HepG2 (cell line): ENCODE measurements around the gene ARHGAP15. TPM values are rescaled to one million over a fixed set of nuclear protein-coding genes. Genes with fewer than 3 reads are reported as not detected.
A peak's percentile ranks its signal among the peaks of the same experiment; 100 is the strongest.

Experiments used
- ATAC-seq: fragments of 200-7000 bp; cut with Tn5 transposase; 3 replicates; pipeline ENCODE4 v1.9.1; 2020; ENCODE audit warnings: mild to moderate bottlenecking, moderate library complexity
- BruUV-seq: library from RNA; stranded (reverse); fragments of 400-500 nt; replicated peaks from 2 replicates; lab custom pipeline; 2021; lab: Mats Ljungman, UMichigan
- CTCF ChIA-PET: fragments of 300-600 bp; formaldehyde crosslinking; extraction: SDS; loops from one replicate; lab custom pipeline; 2021; ENCODE audit warnings: low total read pairs, inconsistent platforms, low intra/inter-chr PET ratio; lab: Yijun Ruan, JAX
- POLR2A ChIA-PET: fragments of 350-600 bp; sonication (Branson Sonifier 250); formaldehyde crosslinking; loops from one replicate; lab custom pipeline; 2020; ENCODE audit warnings: antibody characterized with exemption, inconsistent platforms; lab: Yijun Ruan, JAX
- DNase-seq: peaks from one replicate; pipeline ENCODE4 v3.0.0-alpha.2; 2015; ENCODE audit warnings: low spot score
- FAIRE-seq: peaks from 3 replicates; lab custom pipeline; 2011; peaks lifted over from hg19 to GRCh38; lab: Jason Lieb, UNC
- H2AFZ ChIP-seq: one replicate; pipeline ENCODE4 v1.6.1; 2011; ENCODE audit warnings: low read length, inconsistent platforms
- H3K27ac ChIP-seq: fragments of 300-600 bp; 3 replicates; pipeline ENCODE4 v1.8.0; 2011; ENCODE audit warnings: mixed run types, mild to moderate bottlenecking, mixed read lengths, low read length, inconsistent platforms; ENCODE audit not compliant: insufficient read depth; ENCODE audit errors: extremely low read length
- H3K27me3 ChIP-seq, 2 experiments: fragments of 200-600 bp in 1 of 2; 2 replicates in 1 of 2; 3 replicates in 1 of 2; pipeline versions ENCODE4 v1.6.0 to v1.8.0; 2011; ENCODE audit warnings: low read length in 2 of 2, mild to moderate bottlenecking in 2 of 2, moderate library complexity in 2 of 2, inconsistent platforms in 1 of 2; ENCODE audit not compliant: insufficient read depth in 2 of 2, control insufficient read depth in 1 of 2
- H3K36me3 ChIP-seq, 2 experiments: fragments of 200-600 bp in 1 of 2; replicated peaks in 1 of 2; 2 replicates in 1 of 2; 3 replicates in 1 of 2; pipeline versions ENCODE4 v1.5.1 to v1.8.0; 2011; ENCODE audit warnings: low read length in 2 of 2, inconsistent platforms in 1 of 2; ENCODE audit not compliant: insufficient read depth in 2 of 2, control insufficient read depth in 1 of 2
- H3K4me1 ChIP-seq: 2 replicates; pipeline ENCODE4 v1.5.1; 2012; ENCODE audit warnings: low read length, inconsistent platforms; ENCODE audit not compliant: insufficient read depth
- H3K4me2 ChIP-seq: 2 replicates; pipeline ENCODE4 v1.6.0; 2011; ENCODE audit warnings: low read depth, low read length, inconsistent platforms
- H3K4me3 ChIP-seq, 3 experiments: fragments of 200-600 bp in 1 of 3; sonication (generic), shearing (Covaris generic) in 1 of 3; replicated peaks in 1 of 3; 2 replicates each; pipeline ENCODE4 v1.5.1; 2011 to 2016; ENCODE audit warnings: low read length in 3 of 3, inconsistent platforms in 2 of 3, low read depth in 2 of 3, mild to moderate bottlenecking in 2 of 3, control low read depth in 1 of 3, mixed read lengths in 1 of 3; ENCODE audit not compliant: insufficient read depth in 1 of 3
- H3K79me2 ChIP-seq: one replicate; pipeline ENCODE4 v1.6.1; 2011; ENCODE audit warnings: low read length, inconsistent platforms; ENCODE audit not compliant: insufficient read depth
- H3K9ac ChIP-seq: 2 replicates; pipeline ENCODE4 v1.6.0; 2011; ENCODE audit warnings: mild to moderate bottlenecking, low read depth, low read length, inconsistent platforms; ENCODE audit not compliant: insufficient read depth
- H3K9me3 ChIP-seq: 2 replicates; pipeline ENCODE4 v1.5.1; 2012; ENCODE audit warnings: mild to moderate bottlenecking, low read length
- H4K20me1 ChIP-seq: 2 replicates; pipeline ENCODE4 v1.6.0; 2011; ENCODE audit warnings: inconsistent platforms, mild to moderate bottlenecking, low read length, moderate library complexity; ENCODE audit not compliant: insufficient read depth
- CEBPB ChIP-seq: IDR thresholded peaks from 2 replicates; pipeline ENCODE4 v1.6.1; 2011; ENCODE audit warnings: low read depth, low read length, improper control_type of control experiment, borderline replicate concordance
- CEBPG ChIP-seq: IDR thresholded peaks from 2 replicates; pipeline ENCODE4 v1.6.1; 2016
- HMG20A ChIP-seq: IDR thresholded peaks from 2 replicates; pipeline ENCODE4 v1.6.1; 2016; ENCODE audit warnings: borderline replicate concordance
- HNRNPH1 ChIP-seq: fragments of 200-400 bp; formaldehyde crosslinking; optimal IDR thresholded peaks from 2 replicates; pipeline ENCODE3; 2017; ENCODE audit warnings: mild to moderate bottlenecking, low read depth, low read length
- JUNB ChIP-seq: sonication (generic); formaldehyde crosslinking; IDR thresholded peaks from 2 replicates; pipeline ENCODE4 v1.8.0; 2022; ENCODE audit warnings: missing genetic modification reagents, mild to moderate bottlenecking, borderline replicate concordance
- RBAK ChIP-seq: sonication (generic); formaldehyde crosslinking; IDR thresholded peaks from 2 replicates; pipeline ENCODE4 v1.5.1; 2020; ENCODE audit warnings: mild to moderate bottlenecking, missing genetic modification reagents
- ZC3H13 ChIP-seq: sonication (generic); formaldehyde crosslinking; IDR thresholded peaks from 2 replicates; pipeline ENCODE4 v1.8.1; 2023; ENCODE audit warnings: mild to moderate bottlenecking, missing genetic modification reagents, moderate library complexity
- ZNF318 ChIP-seq: sonication (generic); formaldehyde crosslinking; IDR thresholded peaks from 2 replicates; pipeline ENCODE4 v1.4.0; 2020; ENCODE audit warnings: mild to moderate bottlenecking, missing genetic modification reagents
- ZNF75D ChIP-seq: sonication (generic); formaldehyde crosslinking; IDR thresholded peaks from 2 replicates; pipeline ENCODE4 v1.8.1; 2023; ENCODE audit warnings: missing genetic modification reagents, mild to moderate bottlenecking, borderline replicate concordance
- WGBS: methylation state at CpG from one replicate; pipeline ENCODE4 v1.1.6; 2017; ENCODE audit warnings: low lambda C conversion rate; 5-methylcytosine and 5-hydroxymethylcytosine counted together
- in situ Hi-C: cut with HindIII; loops from 2 replicates; pipeline ENCODE4 v1.10.0; 2017; ENCODE audit warnings: low pct_unique_long_range_greater_than_20kb; ENCODE audit not compliant: extremely low pct_ligation_motif_present
- intact Hi-C: fragments of 100-400 bp; cut with micrococcal nuclease; formaldehyde crosslinking; loops from one replicate; pipeline ENCODE4 v1.10.0; 2022; ENCODE audit not compliant: unreplicated experiment
- polyA plus RNA-seq, 8 experiments: library from polyadenylated mRNA; depleted of rRNA in 3 of 8; stranded (reverse) in 7 of 8; unstranded in 1 of 8; fragments of >200 nt; fragmentation: Illumina TruSeq in 4 of 8; extraction: Trizol in 4 of 8; gene quantifications; 2 replicates each; pipeline versions ENCODE4 v1.2.1 to v1.2.3, GENCODE V29; 2011 to 2016; ENCODE audit warnings: low read depth in 4 of 8, missing spikeins in 1 of 8, mixed read lengths in 1 of 8; ENCODE audit not compliant: insufficient read depth in 1 of 8
- total RNA-seq, 5 experiments: library from RNA; depleted of rRNA; stranded (reverse); fragments of >200 nt; fragmentation: Illumina TruSeq; extraction: Trizol; gene quantifications; 2 replicates each; pipeline ENCODE4 v1.2.3, GENCODE V29; 2016; ENCODE audit warnings: low read depth in 1 of 5

ARHGAP15 gene
- total and polyA plus RNA-seq, 2 of the 13 experiments (the other 11 are each of a cell fraction or from before 2014, with no cell fraction given) = 0.04 TPM; not detected in 1

GRCh38 chr2:143807671-143808070 lies 678.5 kb downstream of the ARHGAP15 start:
- BruUV-seq = no TSS peak
- peak; percentile 3 for DNase-seq
- Histone ChIP-seq H3K9me3 (no peaks in the 10 kb centered on the region), H3K4me2 (no peak overlapping the region), H3K9ac (no peak overlapping the region), H3K27me3 (no peaks in the 10 kb centered on the region), H3K4me3 (no peak overlapping the region), H3K4me1 (no peaks in the 10 kb centered on the region), H4K20me1 (no peaks in the 10 kb centered on the region), H2AFZ (no peak overlapping the region), H3K27ac (no peak overlapping the region), H3K36me3 (no peaks in the 10 kb centered on the region), H3K79me2 (no peaks in the 10 kb centered on the region)
- ChIA-PET POLR2A (no interaction called here), CTCF (no interaction called here)
- in situ Hi-C loops = no loop called here
- 69% methylated on average over 1 of the region's 1 CpG for WGBS
- ATAC-seq = no peak
- intact Hi-C loops = no loop called here
- FAIRE-seq = no peak
- TF ChIP-seq CEBPG (CRISPR knock-in tag) (peak; percentile 72), CEBPB (peak; percentile 95), RBAK (no peak)

- DNase-seq (no peak), ATAC-seq (no peak), FAIRE-seq (no peak)
- ChIA-PET POLR2A (no interaction called here), CTCF (no interaction called here)
- no TSS peak for BruUV-seq
- in situ Hi-C loops (no loop called here), intact Hi-C loops (no loop called here)
- WGBS = 75% methylated on average over 1 of the region's 1 CpG
- Histone ChIP-seq H3K27me3 (no peaks in the 10 kb centered on the region), H3K4me3 (no peak overlapping the region), H3K27ac (no peak overlapping the region), H2AFZ (no peak overlapping the region), H3K79me2 (no peaks in the 10 kb centered on the region), H3K9ac (no peak overlapping the region), H4K20me1 (no peaks in the 10 kb centered on the region), H3K36me3 (no peaks in the 10 kb centered on the region), H3K9me3 (no peaks in the 10 kb centered on the region), H3K4me2 (no peak overlapping the region), H3K4me1 (no peaks in the 10 kb centered on the region)
- TF ChIP-seq JUNB (CRISPR knock-in tag) (no peak), HMG20A (CRISPR knock-in tag) (no peak), ZNF318 (CRISPR knock-in tag) (no peak), ZC3H13 (CRISPR knock-in tag) (no peak), ZNF75D (CRISPR knock-in tag) (no peak), HNRNPH1 (no peak)
Measured at GRCh38 chr2:143808166-143808565, 678.9 kb downstream of the ARHGAP15 start.
